Neural cell (in vitro differentiated cells): ENCODE measurements around the gene HPSE2.

Source experiments
- CTCF ChIP-seq: fragments of 450-650 bp; IDR thresholded peaks from 2 replicates; pipeline ENCODE4 v1.5.1; 2014; ENCODE audit warnings: antibody characterized with exemption, mild to moderate bottlenecking, moderate library complexity; ENCODE audit not compliant: poor library complexity, severe bottlenecking
- POLR2AphosphoS5 ChIP-seq: IDR thresholded peaks from 2 replicates; pipeline ENCODE4 v1.6.1; 2012

- TF ChIP-seq CTCF, result no peak
- no peak for TF ChIP-seq POLR2AphosphoS5
Observed at GRCh38 chr10:98619446-98619845, 616.2 kb downstream of the HPSE2 start.
